Keratinocyte (primary cell): ENCODE measurements around the gene C1orf232. TPM values are rescaled to one million over a fixed set of nuclear protein-coding genes. Genes with fewer than 3 reads are reported as not detected.

Source experiments
- DNase-seq: peaks from one replicate; pipeline ENCODE4 v3.0.0-alpha.2; 2011; ENCODE audit warnings: low read depth, missing footprints, low spot score
- FAIRE-seq: peaks from 2 replicates; lab custom pipeline; 2011; peaks lifted over from hg19 to GRCh38; lab: Jason Lieb, UNC
- H2AFZ ChIP-seq: 2 replicates; pipeline ENCODE4 v1.6.0; 2012; ENCODE audit warnings: low read length, control low read depth, inconsistent platforms; ENCODE audit not compliant: control insufficient read depth
- H3K27ac ChIP-seq: 2 replicates; pipeline ENCODE4 v1.5.1; 2011; ENCODE audit warnings: low read length; ENCODE audit not compliant: control insufficient read depth, insufficient read depth
- H3K27me3 ChIP-seq: 3 replicates; pipeline ENCODE4 v1.6.0; 2011; ENCODE audit warnings: low read length; ENCODE audit not compliant: control insufficient read depth, insufficient read depth; ENCODE audit errors: extremely low read depth
- H3K36me3 ChIP-seq, 2 experiments: 2 replicates in 1 of 2; 3 replicates in 1 of 2; pipeline ENCODE4 v1.5.1; 2011; ENCODE audit warnings: low read length in 2 of 2, mild to moderate bottlenecking in 1 of 2; ENCODE audit not compliant: control insufficient read depth in 2 of 2, insufficient read depth in 2 of 2; ENCODE audit errors: extremely low read depth in 1 of 2
- H3K4me1 ChIP-seq: 3 replicates; pipeline ENCODE4 v1.5.1; 2011; ENCODE audit warnings: low read length; ENCODE audit not compliant: control insufficient read depth, insufficient read depth; ENCODE audit errors: extremely low read depth
- H3K4me2 ChIP-seq: 3 replicates; pipeline ENCODE4 v1.6.0; 2011; ENCODE audit warnings: low read depth, low read length; ENCODE audit not compliant: control insufficient read depth, insufficient read depth; ENCODE audit errors: extremely low read depth
- H3K4me3 ChIP-seq, 3 experiments: fragments of 200-600 bp in 1 of 3; sonication (generic) in 1 of 3; 2 replicates in 2 of 3; 3 replicates in 1 of 3; pipeline ENCODE4 v1.5.1; 2011 to 2016; ENCODE audit warnings: low read length in 3 of 3, mild to moderate bottlenecking in 3 of 3, control low read depth in 2 of 3, inconsistent platforms in 1 of 3, low read depth in 1 of 3, mixed read lengths in 1 of 3, mixed run types in 1 of 3, moderate library complexity in 1 of 3; ENCODE audit not compliant: control insufficient read depth in 2 of 3, insufficient read depth in 2 of 3; ENCODE audit errors: extremely low read depth in 1 of 3
- H3K79me2 ChIP-seq: 2 replicates; pipeline ENCODE4 v1.6.0; 2012; ENCODE audit warnings: low read length; ENCODE audit not compliant: control insufficient read depth, insufficient read depth
- H3K9ac ChIP-seq: 3 replicates; pipeline ENCODE4 v1.6.0; 2011; ENCODE audit warnings: low read length; ENCODE audit not compliant: control insufficient read depth, insufficient read depth; ENCODE audit errors: extremely low read depth
- H3K9me1 ChIP-seq: 3 replicates; pipeline ENCODE4 v1.6.0; 2011; ENCODE audit warnings: low read length; ENCODE audit not compliant: control insufficient read depth, insufficient read depth; ENCODE audit errors: extremely low read depth
- H3K9me3 ChIP-seq: 2 replicates; pipeline ENCODE4 v1.5.1; 2012; ENCODE audit warnings: low read depth, low read length; ENCODE audit not compliant: control insufficient read depth
- H4K20me1 ChIP-seq: 3 replicates; pipeline ENCODE4 v1.6.0; 2011; ENCODE audit warnings: low read length; ENCODE audit not compliant: control insufficient read depth, insufficient read depth; ENCODE audit errors: extremely low read depth
- CTCF ChIP-seq, 3 experiments: IDR thresholded peaks in 1 of 3; conservative IDR thresholded peaks in 1 of 3; optimal IDR thresholded peaks in 1 of 3; 2 replicates in 2 of 3; 3 replicates in 1 of 3; pipeline versions ENCODE3 to v1.5.1; 2011; ENCODE audit warnings: low read length in 3 of 3, mild to moderate bottlenecking in 3 of 3, moderate library complexity in 2 of 3, control low read depth in 1 of 3, inconsistent platforms in 1 of 3; ENCODE audit not compliant: insufficient read depth in 2 of 3; ENCODE audit errors: extremely low read depth in 1 of 3
- EZH2 ChIP-seq: IDR thresholded peaks from one replicate; pipeline ENCODE4 v1.6.1; 2012; ENCODE audit warnings: inconsistent platforms, mild to moderate bottlenecking, low read length, moderate library complexity
- dilution Hi-C: fragments of 300-500 bp; cut with MboI; formaldehyde crosslinking; loops from one replicate; pipeline ENCODE4 v1.7.0; 2020; ENCODE audit warnings: low sequenced_read_pairs; ENCODE audit not compliant: extremely low pct_ligation_motif_present
- polyA plus RNA-seq, 5 experiments: library from polyadenylated mRNA; depleted of rRNA in 3 of 5; stranded (reverse) in 3 of 5; stranded (forward) in 1 of 5; unstranded in 1 of 5; fragments of >200 nt; gene quantifications; 1 replicate in 1 of 5; 2 replicates in 3 of 5; 3 replicates in 1 of 5; pipeline versions ENCODE4 v1.2.1 to v1.2.3, GENCODE V29; 2011 to 2012; ENCODE audit warnings: missing spikeins in 2 of 5, low read depth in 1 of 5, low replicate concordance in 1 of 5

The C1orf232 gene
- polyA plus RNA-seq, 1 donor (not counting 4 experiments of a cell fraction or from before 2014, with no cell fraction given): not detected

GRCh38 chr1:26145960-26146294 is 22.8 kb downstream of the C1orf232 start:
- dilution Hi-C loops: no loop called here
- no peaks in the 10 kb centered on the region for H3K9me1 ChIP-seq
- DNase-seq (no peak), FAIRE-seq (no peak)
- no peaks in the 10 kb centered on the region for H3K36me3 ChIP-seq
- TF ChIP-seq CTCF (optimal IDR thresholded peaks at IDR 0.05 in 1 of 3, IDR thresholded peaks at IDR 0.05 in 1 of 3, conservative IDR thresholded peaks at IDR 0.05 in 1 of 3; ENCODE audit: extremely low read depth in 1 of 3, insufficient read depth in 2 of 3, low read length in 3 of 3): no peak
- H4K20me1 ChIP-seq: no peaks in the 10 kb centered on the region
- no peaks in the 10 kb centered on the region for H3K79me2 ChIP-seq
- no peak overlapping the region for H2AFZ ChIP-seq
- H3K4me1 ChIP-seq: no peaks in the 10 kb centered on the region
- no peak overlapping the region for H3K27ac ChIP-seq
- no peaks in the 10 kb centered on the region for H3K27me3 ChIP-seq
- H3K4me2 ChIP-seq: no peak overlapping the region
- H3K4me3 ChIP-seq: no peak overlapping the region
- H3K9ac ChIP-seq: no peak overlapping the region
- no peaks in the 10 kb centered on the region for H3K9me3 ChIP-seq

DNA sequence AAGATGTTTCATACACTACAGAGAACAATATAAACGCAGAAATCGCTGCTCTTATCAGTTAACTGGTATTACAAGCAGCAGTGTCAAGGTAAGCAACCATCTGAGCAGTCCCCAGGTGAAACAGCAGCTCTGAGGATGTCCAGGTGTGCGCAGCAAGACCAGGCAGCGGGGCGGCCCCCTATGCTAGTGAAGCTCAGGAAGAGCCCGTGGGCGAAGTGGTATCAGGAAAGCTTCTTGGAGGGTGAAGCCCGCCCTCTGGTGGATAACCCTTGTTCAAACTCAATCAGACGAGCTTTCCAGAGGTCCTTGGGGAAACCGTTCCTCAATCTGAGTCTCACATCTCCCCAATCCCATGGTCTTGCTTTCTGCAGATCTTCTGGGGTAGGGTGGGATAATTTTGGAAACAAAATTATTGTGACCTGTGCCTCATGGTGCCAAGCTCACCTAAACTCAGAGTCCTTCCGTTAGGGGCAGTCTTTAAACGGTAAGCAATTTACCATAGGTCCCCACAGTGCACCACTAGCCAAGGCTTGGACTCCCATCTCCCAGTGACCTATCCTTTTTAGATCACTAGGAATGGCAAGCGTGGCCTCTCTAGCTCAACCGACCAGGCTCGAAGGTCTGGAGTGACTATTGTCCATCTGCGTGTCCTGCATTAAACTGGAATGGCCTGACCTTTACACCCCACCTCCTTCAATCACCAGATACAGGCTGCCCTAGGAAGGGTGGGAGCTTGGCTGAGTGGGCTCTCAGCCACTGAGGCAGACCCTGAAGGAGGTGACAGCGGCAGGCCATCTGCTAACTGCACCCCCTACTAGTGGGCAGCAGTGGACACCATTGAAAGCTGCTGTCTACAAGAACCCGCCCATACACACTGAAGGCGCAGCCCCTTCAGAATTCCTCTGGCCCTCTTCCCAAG is 23.5 kb downstream of the C1orf232 start:
- Histone ChIP-seq H2AFZ (no peak overlapping the region), H3K79me2 (no peaks in the 10 kb centered on the region), H4K20me1 (no peaks in the 10 kb centered on the region), H3K27ac (no peak overlapping the region), H3K4me2 (no peak overlapping the region), H3K27me3 (no peaks in the 10 kb centered on the region), H3K9me1 (no peaks in the 10 kb centered on the region), H3K36me3 (no peaks in the 10 kb centered on the region), H3K9ac (no peak overlapping the region), H3K9me3 (no peaks in the 10 kb centered on the region), H3K4me1 (no peaks in the 10 kb centered on the region), H3K4me3 (no peak overlapping the region)
- DNase-seq (peak; percentile 65), FAIRE-seq (peak; percentile 91)
- peak; percentile 72 to 83 (median 81) for TF ChIP-seq CTCF (optimal IDR thresholded peaks at IDR 0.05 in 1 of 3, IDR thresholded peaks at IDR 0.05 in 1 of 3, conservative IDR thresholded peaks at IDR 0.05 in 1 of 3; ENCODE audit: extremely low read depth in 1 of 3, insufficient read depth in 2 of 3, low read length in 3 of 3)
- no peak for TF ChIP-seq EZH2
- dilution Hi-C loops: no loop called here
